HepG2 (cell line): ENCODE data around the gene GNG7. TPM values are rescaled to one million over a fixed set of nuclear protein-coding genes. Genes with fewer than 3 reads are reported as not detected.
A peak's percentile ranks its signal among the peaks of the same experiment; 100 is the strongest.

Experiments
- ARID2 ChIP-seq: sonication (generic); formaldehyde crosslinking; IDR thresholded peaks from 2 replicates; pipeline ENCODE4 v1.8.1; 2022; ENCODE audit warnings: mild to moderate bottlenecking, missing genetic modification reagents, borderline replicate concordance
- DNMT1 ChIP-seq: sonication (generic); formaldehyde crosslinking; IDR thresholded peaks from 2 replicates; pipeline ENCODE4 v1.5.1; 2020; ENCODE audit warnings: mild to moderate bottlenecking, missing genetic modification reagents
- KAT7 ChIP-seq: IDR thresholded peaks from 2 replicates; pipeline ENCODE4 v1.6.1; 2018; ENCODE audit warnings: borderline replicate concordance, missing compliant biosample characterization
- MYC ChIP-seq: sonication (generic); formaldehyde crosslinking; IDR thresholded peaks from 2 replicates; pipeline ENCODE4 v1.9.0; 2021; ENCODE audit warnings: missing genetic modification reagents, borderline replicate concordance
- MYNN ChIP-seq: sonication (generic); formaldehyde crosslinking; IDR thresholded peaks from 2 replicates; pipeline ENCODE4 v1.4.0; 2020; ENCODE audit warnings: mild to moderate bottlenecking, low read depth, missing genetic modification reagents
- NFKBIZ ChIP-seq: IDR thresholded peaks from 2 replicates; pipeline ENCODE4 v1.6.1; 2018; ENCODE audit warnings: missing genetic modification reagents, missing compliant biosample characterization
- RAD21 ChIP-seq: fragments of 450-650 bp; formaldehyde crosslinking; IDR thresholded peaks from 2 replicates; pipeline ENCODE4 v1.5.0; 2020; ENCODE audit warnings: mild to moderate bottlenecking
- RORA ChIP-seq: sonication (generic); formaldehyde crosslinking; IDR thresholded peaks from 2 replicates; pipeline ENCODE4 v1.5.0; 2020; ENCODE audit warnings: mild to moderate bottlenecking, missing genetic modification reagents, moderate library complexity
- RXRA ChIP-seq: sonication (generic); formaldehyde crosslinking; IDR thresholded peaks from 2 replicates; pipeline ENCODE4 v1.5.1; 2020; ENCODE audit warnings: missing genetic modification reagents
- SP2 ChIP-seq: sonication (generic); formaldehyde crosslinking; IDR thresholded peaks from 2 replicates; pipeline ENCODE4 v1.5.1; 2020; ENCODE audit warnings: mild to moderate bottlenecking, missing genetic modification reagents
- TOPORS ChIP-seq: sonication (generic); formaldehyde crosslinking; IDR thresholded peaks from 2 replicates; pipeline ENCODE4 v1.8.0; 2023; ENCODE audit warnings: mild to moderate bottlenecking, missing genetic modification reagents
- ZFP82 ChIP-seq: sonication (generic); formaldehyde crosslinking; IDR thresholded peaks from 2 replicates; pipeline ENCODE4 v1.5.1; 2020; ENCODE audit warnings: mild to moderate bottlenecking, missing genetic modification reagents, borderline replicate concordance
- ZNF44 ChIP-seq: sonication (generic); formaldehyde crosslinking; IDR thresholded peaks from 2 replicates; pipeline ENCODE4 v1.5.1; 2020; ENCODE audit warnings: mild to moderate bottlenecking, missing genetic modification reagents
- ZNF619 ChIP-seq: sonication (generic); formaldehyde crosslinking; IDR thresholded peaks from 2 replicates; pipeline ENCODE4 v1.4.0; 2020; ENCODE audit warnings: mild to moderate bottlenecking, missing genetic modification reagents
- ZNF749 ChIP-seq: sonication (generic); formaldehyde crosslinking; IDR thresholded peaks from 2 replicates; pipeline ENCODE4 v1.8.0; 2022; ENCODE audit warnings: mild to moderate bottlenecking, missing genetic modification reagents, moderate library complexity, borderline replicate concordance
- ZNF83 ChIP-seq: sonication (generic); formaldehyde crosslinking; IDR thresholded peaks from 2 replicates; pipeline ENCODE4 v1.4.0; 2020; ENCODE audit warnings: missing genetic modification reagents, mild to moderate bottlenecking, borderline replicate concordance
- ZNF878 ChIP-seq: sonication (generic); formaldehyde crosslinking; IDR thresholded peaks from 2 replicates; pipeline ENCODE4 v1.8.1; 2023; ENCODE audit warnings: mild to moderate bottlenecking, missing genetic modification reagents, moderate library complexity
- polyA plus RNA-seq, 8 experiments: library from polyadenylated mRNA; depleted of rRNA in 3 of 8; stranded (reverse) in 7 of 8; unstranded in 1 of 8; fragments of >200 nt; fragmentation: Illumina TruSeq in 4 of 8; extraction: Trizol in 4 of 8; gene quantifications; 2 replicates each; pipeline versions ENCODE4 v1.2.1 to v1.2.3, GENCODE V29; 2011 to 2016; ENCODE audit warnings: low read depth in 4 of 8, missing spikeins in 1 of 8, mixed read lengths in 1 of 8; ENCODE audit not compliant: insufficient read depth in 1 of 8
- total RNA-seq, 5 experiments: library from RNA; depleted of rRNA; stranded (reverse); fragments of >200 nt; fragmentation: Illumina TruSeq; extraction: Trizol; gene quantifications; 2 replicates each; pipeline ENCODE4 v1.2.3, GENCODE V29; 2016; ENCODE audit warnings: low read depth in 1 of 5
- TF ChIP-seq, protein P1 (sequence below): sonication (generic); formaldehyde crosslinking; IDR thresholded peaks from 2 replicates; pipeline ENCODE4 v1.8.0; 2022; ENCODE audit warnings: missing genetic modification reagents, mild to moderate bottlenecking, borderline replicate concordance
- TF ChIP-seq, protein P2 (sequence below): sonication (generic); formaldehyde crosslinking; IDR thresholded peaks from 2 replicates; pipeline ENCODE4 v1.4.0; 2020; ENCODE audit warnings: missing genetic modification reagents
- TF ChIP-seq, protein P3 (sequence below): sonication (generic); formaldehyde crosslinking; IDR thresholded peaks from 2 replicates; pipeline ENCODE4 v1.8.1; 2023; ENCODE audit warnings: mild to moderate bottlenecking, missing genetic modification reagents
- TF ChIP-seq, protein P4 (sequence below): sonication (generic); formaldehyde crosslinking; IDR thresholded peaks from 2 replicates; pipeline ENCODE4 v1.5.0; 2020; ENCODE audit warnings: mild to moderate bottlenecking, missing genetic modification reagents, borderline replicate concordance

The GNG7 gene
- total and polyA plus RNA-seq, 2 of the 13 experiments (the other 11 are each of a cell fraction or from before 2014, with no cell fraction given) = 1.4 to 3.3 TPM

DNA sequence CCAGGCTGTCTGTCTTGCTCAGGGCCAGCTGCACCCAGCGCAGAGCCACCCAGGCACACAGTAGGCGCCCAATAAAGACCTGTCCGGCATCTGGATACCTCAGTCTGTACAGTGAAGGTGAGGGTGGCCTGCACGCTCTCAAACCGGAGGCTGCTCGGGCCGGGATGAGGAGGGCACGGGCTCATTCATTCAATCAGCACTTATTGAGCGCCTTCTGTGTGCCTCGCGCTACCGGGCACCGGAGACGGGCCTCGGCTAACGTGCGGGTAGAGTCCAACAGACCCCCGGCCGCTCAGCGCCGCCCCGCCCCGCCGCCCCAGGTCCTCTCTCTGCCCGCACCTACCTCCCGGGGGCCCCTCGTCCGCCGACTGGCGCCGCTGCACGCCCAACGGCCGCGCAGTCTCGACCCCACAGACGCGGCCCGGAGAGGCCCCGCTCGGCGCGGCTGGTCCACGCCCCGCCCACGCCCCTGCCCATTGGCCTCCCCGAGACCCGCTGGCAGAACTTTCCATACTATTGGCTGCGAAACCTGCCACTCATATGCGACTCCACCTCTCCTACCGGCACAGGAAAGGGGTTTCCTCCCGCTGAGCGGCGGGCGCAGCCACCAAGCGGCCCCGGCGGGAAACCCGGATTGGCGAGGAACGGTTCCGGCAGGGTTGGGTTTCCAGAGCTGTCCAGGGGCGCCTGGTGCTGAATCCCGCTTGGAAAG, 37.3 kb upstream of the GNG7 start, which contains the start of gene SLC39A3 (continued):
- TF ChIP-seq DNMT1 (no peak), MYC (CRISPR knock-in tag) (peak; percentile 58; the same call in 1 of the 2 replicates), ZNF619 (CRISPR knock-in tag) (peak; percentile 83; the same call in 1 of the 2 replicates), ZFP82 (CRISPR knock-in tag) (peak; percentile 89; the same call in 1 of the 2 replicates), RAD21 (CRISPR knock-in tag) (peak; percentile 76), ARID2 (peak; percentile 84; the same call in 1 of the 2 replicates), MYNN (peak; percentile 97; the same call in 1 of the 2 replicates), RORA (CRISPR knock-in tag) (no peak), SP2 (CRISPR knock-in tag) (peak; percentile 98), ZNF44 (CRISPR knock-in tag) (peak; percentile 81; the same call in 1 of the 2 replicates), NFKBIZ (CRISPR knock-in tag) (peak; percentile 96), KAT7 (CRISPR knock-in tag) (no peak), TOPORS (peak; percentile 90), ZNF83 (0 out of 2 replicates have a peak, but pooled peaks have one; percentile 89), ZNF878 (CRISPR knock-in tag) (peak; percentile 91), RXRA (CRISPR knock-in tag) (peak; percentile 89), ZNF749 (CRISPR knock-in tag) (peak; percentile 93; the same call in 1 of the 2 replicates)
- TF ChIP-seq, protein P1, sequence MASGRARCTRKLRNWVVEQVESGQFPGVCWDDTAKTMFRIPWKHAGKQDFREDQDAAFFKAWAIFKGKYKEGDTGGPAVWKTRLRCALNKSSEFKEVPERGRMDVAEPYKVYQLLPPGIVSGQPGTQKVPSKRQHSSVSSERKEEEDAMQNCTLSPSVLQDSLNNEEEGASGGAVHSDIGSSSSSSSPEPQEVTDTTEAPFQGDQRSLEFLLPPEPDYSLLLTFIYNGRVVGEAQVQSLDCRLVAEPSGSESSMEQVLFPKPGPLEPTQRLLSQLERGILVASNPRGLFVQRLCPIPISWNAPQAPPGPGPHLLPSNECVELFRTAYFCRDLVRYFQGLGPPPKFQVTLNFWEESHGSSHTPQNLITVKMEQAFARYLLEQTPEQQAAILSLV = peak; percentile 98
- TF ChIP-seq, protein P2, sequence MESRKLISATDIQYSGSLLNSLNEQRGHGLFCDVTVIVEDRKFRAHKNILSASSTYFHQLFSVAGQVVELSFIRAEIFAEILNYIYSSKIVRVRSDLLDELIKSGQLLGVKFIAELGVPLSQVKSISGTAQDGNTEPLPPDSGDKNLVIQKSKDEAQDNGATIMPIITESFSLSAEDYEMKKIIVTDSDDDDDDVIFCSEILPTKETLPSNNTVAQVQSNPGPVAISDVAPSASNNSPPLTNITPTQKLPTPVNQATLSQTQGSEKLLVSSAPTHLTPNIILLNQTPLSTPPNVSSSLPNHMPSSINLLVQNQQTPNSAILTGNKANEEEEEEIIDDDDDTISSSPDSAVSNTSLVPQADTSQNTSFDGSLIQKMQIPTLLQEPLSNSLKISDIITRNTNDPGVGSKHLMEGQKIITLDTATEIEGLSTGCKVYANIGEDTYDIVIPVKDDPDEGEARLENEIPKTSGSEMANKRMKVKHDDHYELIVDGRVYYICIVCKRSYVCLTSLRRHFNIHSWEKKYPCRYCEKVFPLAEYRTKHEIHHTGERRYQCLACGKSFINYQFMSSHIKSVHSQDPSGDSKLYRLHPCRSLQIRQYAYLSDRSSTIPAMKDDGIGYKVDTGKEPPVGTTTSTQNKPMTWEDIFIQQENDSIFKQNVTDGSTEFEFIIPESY = peak; percentile 77; the same call in 1 of the 2 replicates
- TF ChIP-seq, protein P3, sequence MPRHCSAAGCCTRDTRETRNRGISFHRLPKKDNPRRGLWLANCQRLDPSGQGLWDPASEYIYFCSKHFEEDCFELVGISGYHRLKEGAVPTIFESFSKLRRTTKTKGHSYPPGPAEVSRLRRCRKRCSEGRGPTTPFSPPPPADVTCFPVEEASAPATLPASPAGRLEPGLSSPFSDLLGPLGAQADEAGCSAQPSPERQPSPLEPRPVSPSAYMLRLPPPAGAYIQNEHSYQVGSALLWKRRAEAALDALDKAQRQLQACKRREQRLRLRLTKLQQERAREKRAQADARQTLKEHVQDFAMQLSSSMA (CRISPR knock-in tag) = no peak
- TF ChIP-seq, protein P4, sequence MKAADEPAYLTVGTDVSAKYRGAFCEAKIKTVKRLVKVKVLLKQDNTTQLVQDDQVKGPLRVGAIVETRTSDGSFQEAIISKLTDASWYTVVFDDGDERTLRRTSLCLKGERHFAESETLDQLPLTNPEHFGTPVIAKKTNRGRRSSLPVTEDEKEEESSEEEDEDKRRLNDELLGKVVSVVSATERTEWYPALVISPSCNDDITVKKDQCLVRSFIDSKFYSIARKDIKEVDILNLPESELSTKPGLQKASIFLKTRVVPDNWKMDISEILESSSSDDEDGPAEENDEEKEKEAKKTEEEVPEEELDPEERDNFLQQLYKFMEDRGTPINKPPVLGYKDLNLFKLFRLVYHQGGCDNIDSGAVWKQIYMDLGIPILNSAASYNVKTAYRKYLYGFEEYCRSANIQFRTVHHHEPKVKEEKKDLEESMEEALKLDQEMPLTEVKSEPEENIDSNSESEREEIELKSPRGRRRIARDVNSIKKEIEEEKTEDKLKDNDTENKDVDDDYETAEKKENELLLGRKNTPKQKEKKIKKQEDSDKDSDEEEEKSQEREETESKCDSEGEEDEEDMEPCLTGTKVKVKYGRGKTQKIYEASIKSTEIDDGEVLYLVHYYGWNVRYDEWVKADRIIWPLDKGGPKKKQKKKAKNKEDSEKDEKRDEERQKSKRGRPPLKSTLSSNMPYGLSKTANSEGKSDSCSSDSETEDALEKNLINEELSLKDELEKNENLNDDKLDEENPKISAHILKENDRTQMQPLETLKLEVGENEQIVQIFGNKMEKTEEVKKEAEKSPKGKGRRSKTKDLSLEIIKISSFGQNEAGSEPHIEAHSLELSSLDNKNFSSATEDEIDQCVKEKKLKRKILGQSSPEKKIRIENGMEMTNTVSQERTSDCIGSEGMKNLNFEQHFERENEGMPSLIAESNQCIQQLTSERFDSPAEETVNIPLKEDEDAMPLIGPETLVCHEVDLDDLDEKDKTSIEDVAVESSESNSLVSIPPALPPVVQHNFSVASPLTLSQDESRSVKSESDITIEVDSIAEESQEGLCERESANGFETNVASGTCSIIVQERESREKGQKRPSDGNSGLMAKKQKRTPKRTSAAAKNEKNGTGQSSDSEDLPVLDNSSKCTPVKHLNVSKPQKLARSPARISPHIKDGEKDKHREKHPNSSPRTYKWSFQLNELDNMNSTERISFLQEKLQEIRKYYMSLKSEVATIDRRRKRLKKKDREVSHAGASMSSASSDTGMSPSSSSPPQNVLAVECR (CRISPR knock-in tag) = peak; percentile 97
